ENCODE data around the gene SIK3.

GRCh38 chr11:117128289-117128688 lies 30.1 kb upstream of the SIK3 start:
- TF ChIP-seq, protein P1, sequence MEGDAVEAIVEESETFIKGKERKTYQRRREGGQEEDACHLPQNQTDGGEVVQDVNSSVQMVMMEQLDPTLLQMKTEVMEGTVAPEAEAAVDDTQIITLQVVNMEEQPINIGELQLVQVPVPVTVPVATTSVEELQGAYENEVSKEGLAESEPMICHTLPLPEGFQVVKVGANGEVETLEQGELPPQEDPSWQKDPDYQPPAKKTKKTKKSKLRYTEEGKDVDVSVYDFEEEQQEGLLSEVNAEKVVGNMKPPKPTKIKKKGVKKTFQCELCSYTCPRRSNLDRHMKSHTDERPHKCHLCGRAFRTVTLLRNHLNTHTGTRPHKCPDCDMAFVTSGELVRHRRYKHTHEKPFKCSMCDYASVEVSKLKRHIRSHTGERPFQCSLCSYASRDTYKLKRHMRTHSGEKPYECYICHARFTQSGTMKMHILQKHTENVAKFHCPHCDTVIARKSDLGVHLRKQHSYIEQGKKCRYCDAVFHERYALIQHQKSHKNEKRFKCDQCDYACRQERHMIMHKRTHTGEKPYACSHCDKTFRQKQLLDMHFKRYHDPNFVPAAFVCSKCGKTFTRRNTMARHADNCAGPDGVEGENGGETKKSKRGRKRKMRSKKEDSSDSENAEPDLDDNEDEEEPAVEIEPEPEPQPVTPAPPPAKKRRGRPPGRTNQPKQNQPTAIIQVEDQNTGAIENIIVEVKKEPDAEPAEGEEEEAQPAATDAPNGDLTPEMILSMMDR (IDR thresholded peaks at IDR 0.05) = no peak
- no peak for TF ChIP-seq ZNF232 (CRISPR knock-in tag; IDR thresholded peaks at IDR 0.05)
- TF ChIP-seq, protein P2, sequence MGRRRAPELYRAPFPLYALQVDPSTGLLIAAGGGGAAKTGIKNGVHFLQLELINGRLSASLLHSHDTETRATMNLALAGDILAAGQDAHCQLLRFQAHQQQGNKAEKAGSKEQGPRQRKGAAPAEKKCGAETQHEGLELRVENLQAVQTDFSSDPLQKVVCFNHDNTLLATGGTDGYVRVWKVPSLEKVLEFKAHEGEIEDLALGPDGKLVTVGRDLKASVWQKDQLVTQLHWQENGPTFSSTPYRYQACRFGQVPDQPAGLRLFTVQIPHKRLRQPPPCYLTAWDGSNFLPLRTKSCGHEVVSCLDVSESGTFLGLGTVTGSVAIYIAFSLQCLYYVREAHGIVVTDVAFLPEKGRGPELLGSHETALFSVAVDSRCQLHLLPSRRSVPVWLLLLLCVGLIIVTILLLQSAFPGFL (CRISPR knock-in tag; IDR thresholded peaks at IDR 0.05; ENCODE audit: borderline replicate concordance) = no peak
- no peak for TF ChIP-seq ATF3 (CRISPR knock-in tag; conservative IDR thresholded peaks at IDR 0.05)
- no peak for TF ChIP-seq NR2C2 (CRISPR knock-in tag; IDR thresholded peaks at IDR 0.05)
- no peak for TF ChIP-seq PRRX2 (CRISPR knock-in tag; IDR thresholded peaks at IDR 0.05)

Data from WTC11 (cell line).